DOHH2 (cell line): ENCODE data around the gene SPACA7.

Experiments
- EZH2phosphoT487 ChIP-seq: fragments of 200-600 bp; sonication (generic); IDR thresholded peaks from 2 replicates; pipeline ENCODE4 v1.6.1; 2017; ENCODE audit warnings: borderline replicate concordance, mild to moderate bottlenecking, antibody characterized with exemption, low read length, moderate library complexity, mixed read lengths
- TF ChIP-seq, protein P1 (sequence below): fragments of 200-600 bp; sonication (generic); IDR thresholded peaks from one replicate; pipeline ENCODE4 v1.5.1; 2014; ENCODE audit warnings: antibody characterized with exemption, mild to moderate bottlenecking, low read depth, low read length; ENCODE audit not compliant: poor library complexity, severe bottlenecking

DNA sequence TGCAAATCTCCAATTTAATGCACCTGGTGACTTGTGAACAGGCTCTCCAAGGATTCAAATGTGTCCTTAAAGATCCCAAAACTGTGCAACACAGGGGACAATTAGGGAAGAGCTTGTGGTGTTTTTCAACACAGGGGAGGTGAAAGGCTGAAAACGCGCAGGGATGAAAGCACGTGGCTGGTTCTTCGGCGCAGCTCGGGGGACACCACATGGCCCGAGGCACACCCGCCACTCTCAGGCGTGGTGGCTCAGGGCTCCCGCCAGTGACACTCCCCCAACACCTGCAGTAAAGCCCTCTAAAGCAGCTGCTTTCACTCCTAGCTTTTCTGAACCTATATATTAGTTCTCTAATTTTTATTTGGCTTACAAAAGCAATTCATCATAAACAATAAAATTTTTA is 91.9 kb downstream of the SPACA7 start:
- TF ChIP-seq, protein P1, sequence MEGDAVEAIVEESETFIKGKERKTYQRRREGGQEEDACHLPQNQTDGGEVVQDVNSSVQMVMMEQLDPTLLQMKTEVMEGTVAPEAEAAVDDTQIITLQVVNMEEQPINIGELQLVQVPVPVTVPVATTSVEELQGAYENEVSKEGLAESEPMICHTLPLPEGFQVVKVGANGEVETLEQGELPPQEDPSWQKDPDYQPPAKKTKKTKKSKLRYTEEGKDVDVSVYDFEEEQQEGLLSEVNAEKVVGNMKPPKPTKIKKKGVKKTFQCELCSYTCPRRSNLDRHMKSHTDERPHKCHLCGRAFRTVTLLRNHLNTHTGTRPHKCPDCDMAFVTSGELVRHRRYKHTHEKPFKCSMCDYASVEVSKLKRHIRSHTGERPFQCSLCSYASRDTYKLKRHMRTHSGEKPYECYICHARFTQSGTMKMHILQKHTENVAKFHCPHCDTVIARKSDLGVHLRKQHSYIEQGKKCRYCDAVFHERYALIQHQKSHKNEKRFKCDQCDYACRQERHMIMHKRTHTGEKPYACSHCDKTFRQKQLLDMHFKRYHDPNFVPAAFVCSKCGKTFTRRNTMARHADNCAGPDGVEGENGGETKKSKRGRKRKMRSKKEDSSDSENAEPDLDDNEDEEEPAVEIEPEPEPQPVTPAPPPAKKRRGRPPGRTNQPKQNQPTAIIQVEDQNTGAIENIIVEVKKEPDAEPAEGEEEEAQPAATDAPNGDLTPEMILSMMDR, result no peak
- TF ChIP-seq EZH2phosphoT487, result no peak
